ENCODE results near the gene HSPA12B. TPM values are rescaled to one million over a fixed set of nuclear protein-coding genes. Genes with fewer than 3 reads are reported as not detected.

HSPA12B gene
- total RNA-seq, 1 experiment from 2014 or later: 6.3 TPM

DNA sequence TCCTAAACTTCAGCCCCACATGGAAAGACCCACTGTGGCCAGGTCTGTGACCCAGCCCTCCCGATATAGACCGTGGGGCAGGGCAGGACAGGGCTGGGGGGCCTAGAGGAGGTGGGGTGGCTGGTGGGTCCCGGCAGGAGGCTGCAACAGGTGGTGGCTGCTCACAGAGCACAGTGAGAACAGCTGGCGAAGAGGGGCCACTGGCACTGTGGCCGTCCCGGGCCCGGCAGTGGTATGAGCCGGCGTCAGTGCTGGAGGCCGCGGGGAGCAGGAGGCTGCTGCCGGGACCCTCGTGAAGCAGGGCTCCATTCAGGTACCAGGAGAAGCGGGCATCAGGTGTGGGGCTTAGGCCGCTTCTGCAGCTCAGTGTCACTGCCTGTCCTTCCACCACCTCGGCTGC is 33.4 kb upstream of the HSPA12B start (continued):
- TF ChIP-seq, protein P1, sequence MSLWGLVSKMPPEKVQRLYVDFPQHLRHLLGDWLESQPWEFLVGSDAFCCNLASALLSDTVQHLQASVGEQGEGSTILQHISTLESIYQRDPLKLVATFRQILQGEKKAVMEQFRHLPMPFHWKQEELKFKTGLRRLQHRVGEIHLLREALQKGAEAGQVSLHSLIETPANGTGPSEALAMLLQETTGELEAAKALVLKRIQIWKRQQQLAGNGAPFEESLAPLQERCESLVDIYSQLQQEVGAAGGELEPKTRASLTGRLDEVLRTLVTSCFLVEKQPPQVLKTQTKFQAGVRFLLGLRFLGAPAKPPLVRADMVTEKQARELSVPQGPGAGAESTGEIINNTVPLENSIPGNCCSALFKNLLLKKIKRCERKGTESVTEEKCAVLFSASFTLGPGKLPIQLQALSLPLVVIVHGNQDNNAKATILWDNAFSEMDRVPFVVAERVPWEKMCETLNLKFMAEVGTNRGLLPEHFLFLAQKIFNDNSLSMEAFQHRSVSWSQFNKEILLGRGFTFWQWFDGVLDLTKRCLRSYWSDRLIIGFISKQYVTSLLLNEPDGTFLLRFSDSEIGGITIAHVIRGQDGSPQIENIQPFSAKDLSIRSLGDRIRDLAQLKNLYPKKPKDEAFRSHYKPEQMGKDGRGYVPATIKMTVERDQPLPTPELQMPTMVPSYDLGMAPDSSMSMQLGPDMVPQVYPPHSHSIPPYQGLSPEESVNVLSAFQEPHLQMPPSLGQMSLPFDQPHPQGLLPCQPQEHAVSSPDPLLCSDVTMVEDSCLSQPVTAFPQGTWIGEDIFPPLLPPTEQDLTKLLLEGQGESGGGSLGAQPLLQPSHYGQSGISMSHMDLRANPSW (CRISPR knock-in tag; conservative IDR thresholded peaks at IDR 0.05; ENCODE audit: low read depth): no peak
- TF ChIP-seq, protein P2, sequence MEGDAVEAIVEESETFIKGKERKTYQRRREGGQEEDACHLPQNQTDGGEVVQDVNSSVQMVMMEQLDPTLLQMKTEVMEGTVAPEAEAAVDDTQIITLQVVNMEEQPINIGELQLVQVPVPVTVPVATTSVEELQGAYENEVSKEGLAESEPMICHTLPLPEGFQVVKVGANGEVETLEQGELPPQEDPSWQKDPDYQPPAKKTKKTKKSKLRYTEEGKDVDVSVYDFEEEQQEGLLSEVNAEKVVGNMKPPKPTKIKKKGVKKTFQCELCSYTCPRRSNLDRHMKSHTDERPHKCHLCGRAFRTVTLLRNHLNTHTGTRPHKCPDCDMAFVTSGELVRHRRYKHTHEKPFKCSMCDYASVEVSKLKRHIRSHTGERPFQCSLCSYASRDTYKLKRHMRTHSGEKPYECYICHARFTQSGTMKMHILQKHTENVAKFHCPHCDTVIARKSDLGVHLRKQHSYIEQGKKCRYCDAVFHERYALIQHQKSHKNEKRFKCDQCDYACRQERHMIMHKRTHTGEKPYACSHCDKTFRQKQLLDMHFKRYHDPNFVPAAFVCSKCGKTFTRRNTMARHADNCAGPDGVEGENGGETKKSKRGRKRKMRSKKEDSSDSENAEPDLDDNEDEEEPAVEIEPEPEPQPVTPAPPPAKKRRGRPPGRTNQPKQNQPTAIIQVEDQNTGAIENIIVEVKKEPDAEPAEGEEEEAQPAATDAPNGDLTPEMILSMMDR (IDR thresholded peaks at IDR 0.05): no peak
- no peak for TF ChIP-seq ZNF138 (CRISPR knock-in tag; conservative IDR thresholded peaks at IDR 0.05)
- no peak for TF ChIP-seq ZNF219 (CRISPR knock-in tag; IDR thresholded peaks at IDR 0.05; ENCODE audit: borderline replicate concordance)
- no peak for TF ChIP-seq NFYB (CRISPR knock-in tag; conservative IDR thresholded peaks at IDR 0.05; ENCODE audit: low read depth)
- no peak for TF ChIP-seq ESRRA (CRISPR knock-in tag; IDR thresholded peaks at IDR 0.05; ENCODE audit: borderline replicate concordance)

DNA sequence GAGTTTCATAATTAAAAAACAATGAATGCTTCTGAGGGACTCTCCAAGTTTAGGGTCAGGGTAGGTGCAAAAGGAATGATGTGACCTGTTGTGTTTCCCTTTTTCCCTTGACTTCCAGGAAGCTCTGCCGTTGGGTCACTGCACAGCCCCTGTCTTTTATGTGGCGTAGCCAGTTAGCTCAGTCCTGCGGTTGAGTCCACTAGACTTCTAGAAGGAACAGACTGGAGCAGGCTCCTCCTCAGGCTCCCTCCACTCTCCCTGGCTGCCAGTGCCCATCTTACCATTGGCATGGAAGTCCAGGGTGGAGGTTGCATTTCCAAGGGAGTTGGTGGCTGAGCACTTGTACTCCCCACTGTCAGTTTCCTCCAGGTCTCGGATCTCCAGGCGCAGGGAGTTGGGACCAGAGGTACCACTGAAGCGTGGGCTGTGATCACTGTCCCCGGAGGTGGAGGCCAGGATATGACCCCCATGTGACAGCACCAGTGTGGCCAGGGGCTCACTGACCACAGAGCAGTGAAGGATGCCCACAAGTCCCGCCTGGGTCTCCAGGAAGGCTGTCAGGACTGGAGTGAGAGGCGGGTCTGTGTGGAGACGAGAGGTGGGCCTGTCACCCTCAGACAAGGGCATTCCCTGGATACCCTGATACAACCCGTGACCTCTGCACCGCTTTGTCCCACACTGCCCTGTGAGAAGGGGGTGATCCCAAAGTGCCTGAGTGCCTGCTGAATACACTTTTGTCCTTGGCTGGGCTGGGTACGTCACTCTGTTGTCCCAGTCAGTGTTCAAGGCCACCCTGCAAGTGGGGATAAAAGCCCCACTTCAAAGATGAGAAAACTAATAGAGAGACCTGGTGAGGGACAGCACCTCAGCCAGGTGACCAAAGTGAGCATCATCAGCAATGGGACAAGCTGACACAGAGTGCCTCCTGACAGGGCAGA is 31.2 kb upstream of the HSPA12B start:
- POLR2A ChIA-PET: no interaction called here
- Mint-ChIP-seq H3K27me3 (ENCODE audit: low read depth) (no peaks in the 10 kb centered on the region), H3K27ac (no peak overlapping the region), H3K4me3 (no peak overlapping the region), H3K36me3 (no peaks in the 10 kb centered on the region), H3K4me1 (no peaks in the 10 kb centered on the region), H3K9me3 (no peaks in the 10 kb centered on the region)
- no peak for DNase-seq (ENCODE audit: low spot score)
- CTCF ChIA-PET: interaction anchor here (0.7 to 8.0 kb wide), 4 partner anchors 9 to 50 kb away, joined by 3 to 70 read pairs (median 46); no protein-coding TSS in a partner anchor
- TF ChIP-seq ZNF317 (CRISPR knock-in tag; IDR thresholded peaks at IDR 0.05; ENCODE audit: borderline replicate concordance, low read depth) (no peak), NR2C2 (CRISPR knock-in tag; IDR thresholded peaks at IDR 0.05) (no peak), JUN (CRISPR knock-in tag; IDR thresholded peaks at IDR 0.05) (no peak), SP1 (CRISPR knock-in tag; conservative IDR thresholded peaks at IDR 0.05) (no peak), ZNF263 (CRISPR knock-in tag; IDR thresholded peaks at IDR 0.05; ENCODE audit: low read depth) (no peak)
- TF ChIP-seq, protein P3, sequence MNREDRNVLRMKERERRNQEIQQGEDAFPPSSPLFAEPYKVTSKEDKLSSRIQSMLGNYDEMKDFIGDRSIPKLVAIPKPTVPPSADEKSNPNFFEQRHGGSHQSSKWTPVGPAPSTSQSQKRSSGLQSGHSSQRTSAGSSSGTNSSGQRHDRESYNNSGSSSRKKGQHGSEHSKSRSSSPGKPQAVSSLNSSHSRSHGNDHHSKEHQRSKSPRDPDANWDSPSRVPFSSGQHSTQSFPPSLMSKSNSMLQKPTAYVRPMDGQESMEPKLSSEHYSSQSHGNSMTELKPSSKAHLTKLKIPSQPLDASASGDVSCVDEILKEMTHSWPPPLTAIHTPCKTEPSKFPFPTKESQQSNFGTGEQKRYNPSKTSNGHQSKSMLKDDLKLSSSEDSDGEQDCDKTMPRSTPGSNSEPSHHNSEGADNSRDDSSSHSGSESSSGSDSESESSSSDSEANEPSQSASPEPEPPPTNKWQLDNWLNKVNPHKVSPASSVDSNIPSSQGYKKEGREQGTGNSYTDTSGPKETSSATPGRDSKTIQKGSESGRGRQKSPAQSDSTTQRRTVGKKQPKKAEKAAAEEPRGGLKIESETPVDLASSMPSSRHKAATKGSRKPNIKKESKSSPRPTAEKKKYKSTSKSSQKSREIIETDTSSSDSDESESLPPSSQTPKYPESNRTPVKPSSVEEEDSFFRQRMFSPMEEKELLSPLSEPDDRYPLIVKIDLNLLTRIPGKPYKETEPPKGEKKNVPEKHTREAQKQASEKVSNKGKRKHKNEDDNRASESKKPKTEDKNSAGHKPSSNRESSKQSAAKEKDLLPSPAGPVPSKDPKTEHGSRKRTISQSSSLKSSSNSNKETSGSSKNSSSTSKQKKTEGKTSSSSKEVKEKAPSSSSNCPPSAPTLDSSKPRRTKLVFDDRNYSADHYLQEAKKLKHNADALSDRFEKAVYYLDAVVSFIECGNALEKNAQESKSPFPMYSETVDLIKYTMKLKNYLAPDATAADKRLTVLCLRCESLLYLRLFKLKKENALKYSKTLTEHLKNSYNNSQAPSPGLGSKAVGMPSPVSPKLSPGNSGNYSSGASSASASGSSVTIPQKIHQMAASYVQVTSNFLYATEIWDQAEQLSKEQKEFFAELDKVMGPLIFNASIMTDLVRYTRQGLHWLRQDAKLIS (CRISPR knock-in tag; IDR thresholded peaks at IDR 0.05; ENCODE audit: borderline replicate concordance): no peak
- TF ChIP-seq, protein P4, sequence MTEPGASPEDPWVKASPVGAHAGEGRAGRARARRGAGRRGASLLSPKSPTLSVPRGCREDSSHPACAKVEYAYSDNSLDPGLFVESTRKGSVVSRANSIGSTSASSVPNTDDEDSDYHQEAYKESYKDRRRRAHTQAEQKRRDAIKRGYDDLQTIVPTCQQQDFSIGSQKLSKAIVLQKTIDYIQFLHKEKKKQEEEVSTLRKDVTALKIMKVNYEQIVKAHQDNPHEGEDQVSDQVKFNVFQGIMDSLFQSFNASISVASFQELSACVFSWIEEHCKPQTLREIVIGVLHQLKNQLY (CRISPR knock-in tag; IDR thresholded peaks at IDR 0.05): no peak
- ATAC-seq: no peak
